Heart left ventricle (tissue), 16 donors: ENCODE measurements around the gene PHF21A. TPM values are rescaled to one million over a fixed set of nuclear protein-coding genes. Genes with fewer than 3 reads are reported as not detected.
A peak's percentile ranks its signal among the peaks of the same experiment; 100 is the strongest.

Experiments
- ATAC-seq, 4 donors: fragments of 200-7000 bp; cut with Tn5 transposase; one replicate each; pipeline ENCODE4 v1.9.1; 2020 to 2022; ENCODE audit warnings: moderate library complexity in 4 of 4, mild to moderate bottlenecking in 3 of 4, moderate number of reproducible peaks in 1 of 4
- DNase-seq, 5 donors: peaks; one replicate each; pipeline ENCODE4 v3.0.0-alpha.2; 2020
- H3K27ac ChIP-seq, 12 donors: fragments of 200-600 bp; sonication (generic) in 4 of 12; one replicate each; pipeline versions ENCODE4 v1.5.0 to v1.8.0; 2016 to 2022; ENCODE audit warnings: mild to moderate bottlenecking in 2 of 12
- H3K27me3 ChIP-seq, 9 donors: fragments of 200-600 bp; sonication (generic) in 2 of 9; one replicate each; pipeline versions ENCODE4 v1.5.1 to v1.8.0; 2016 to 2022; ENCODE audit warnings: mild to moderate bottlenecking in 3 of 9
- H3K36me3 ChIP-seq, 9 donors: fragments of 200-600 bp; sonication (generic) in 2 of 9; one replicate each; pipeline versions ENCODE4 v1.5.0 to v1.8.0; 2018 to 2022; ENCODE audit warnings: mild to moderate bottlenecking in 2 of 9
- H3K4me1 ChIP-seq, 12 donors: fragments of 200-600 bp; sonication (generic) in 4 of 12; one replicate each; pipeline versions ENCODE4 v1.5.0 to v1.8.0; 2016 to 2022; ENCODE audit warnings: mild to moderate bottlenecking in 3 of 12
- H3K4me3 ChIP-seq, 12 donors: fragments of 200-600 bp; sonication (generic) in 4 of 12; one replicate each; pipeline versions ENCODE4 v1.5.0 to v1.8.0; 2017 to 2022; ENCODE audit warnings: mild to moderate bottlenecking in 9 of 12, moderate library complexity in 4 of 12
- H3K9me3 ChIP-seq, 12 donors: fragments of 200-600 bp; sonication (generic) in 4 of 12; one replicate each; pipeline versions ENCODE4 v1.5.0 to v1.8.0; 2016 to 2022; ENCODE audit warnings: mild to moderate bottlenecking in 1 of 12
- POLR2A ChIP-seq, 2 donors: fragments of 450-650 bp; IDR thresholded peaks; one replicate each; pipeline ENCODE4 v1.6.1; 2017; ENCODE audit warnings: antibody characterized with exemption in 2 of 2, mild to moderate bottlenecking in 2 of 2, moderate library complexity in 2 of 2
- whole genome bisulfite sequencing, 4 donors: extraction: QIAGEN DNeasy Blood & Tissue Kit in 2 of 4; methylation state at CpG; one replicate each; pipeline versions ENCODE4 v1.1.5 to v1.1.7; 2013 to 2018; 5-methylcytosine and 5-hydroxymethylcytosine counted together
- intact Hi-C, 10 donors: fragments of 100-400 bp; cut with DNase I; formaldehyde crosslinking; loops; one replicate each; pipeline versions ENCODE4 v1.11.1 to v1.14.2; 2022
- polyA plus RNA-seq, 2 donors: library from polyadenylated mRNA; stranded (reverse); fragments of 200-250 nt; gene quantifications; one replicate each; pipeline ENCODE4 v1.2.3, GENCODE V29; 2013
- total RNA-seq, 9 donors: library from RNA; depleted of rRNA in 2 of 9; stranded (reverse); fragments of >200 nt in 2 of 9; fragmentation: NEBNext Ultra II Directional in 3 of 9; extraction: Animal tissue kit (Norgen Biotek cat#: 25700) in 3 of 9; gene quantifications; one replicate each; pipeline versions ENCODE4 v1.1.0 to v1.2.4, GENCODE V29; 2016 to 2023
- TF ChIP-seq, protein P1 (sequence below), 12 donors: fragments of 200-600 bp; sonication (generic) in 4 of 12; IDR thresholded peaks; one replicate each; pipeline versions ENCODE4 v1.5.0 to v1.8.0; 2018 to 2022; ENCODE audit warnings: antibody characterized with exemption in 12 of 12, mild to moderate bottlenecking in 5 of 12
- donor health status: ischemic (EF 13 %, LVEDD 7.1; RV severe dilation, severe dysfunction).
- donor health status: healthy with polysubstance abuse.
- donor health status: DM: no; HTN: yes; CAD: no.
- donor health status: DM: no; HTN: no; CAD: no.
- donor health status: ischemic (EF 25% LVEDD 6.9; RV normal size, moderate dysfunction).
- donor health status: ischemic (EF 25% LVEDD 5.7; RV mildly dilated, moderate dysfunction).
- donor health status: healthy.
- donor health status: DM: yes; HTN: yes; CAD: no.
- donor health status: ischemic (EF 35%, LVEDD 5.7; RV mildly dilated, moderate dysfunction).
- donor health status: nonischemic (EF 11% LVEDD 7.7; RV severe dilation, severe dysfunction).
- donor health status: DM: yes; HTN: yes; CAD: no.
- donor health status: PGD.
- donor health status: ischemic (EF 29% LVEDD 5.4; RV normal size, mild dysfunction).
- donor health status: nonischemic (EF 23%, LVEDD 6.1; RV moderate dilation, normal function).

Gene PHF21A
- total and polyA plus RNA-seq, 11 donors = 16.5 to 45.9 (median 36.1) TPM

GRCh38 chr11:45921561-45922424 is 199.5 kb downstream of the PHF21A start:
- TF ChIP-seq, protein P1, sequence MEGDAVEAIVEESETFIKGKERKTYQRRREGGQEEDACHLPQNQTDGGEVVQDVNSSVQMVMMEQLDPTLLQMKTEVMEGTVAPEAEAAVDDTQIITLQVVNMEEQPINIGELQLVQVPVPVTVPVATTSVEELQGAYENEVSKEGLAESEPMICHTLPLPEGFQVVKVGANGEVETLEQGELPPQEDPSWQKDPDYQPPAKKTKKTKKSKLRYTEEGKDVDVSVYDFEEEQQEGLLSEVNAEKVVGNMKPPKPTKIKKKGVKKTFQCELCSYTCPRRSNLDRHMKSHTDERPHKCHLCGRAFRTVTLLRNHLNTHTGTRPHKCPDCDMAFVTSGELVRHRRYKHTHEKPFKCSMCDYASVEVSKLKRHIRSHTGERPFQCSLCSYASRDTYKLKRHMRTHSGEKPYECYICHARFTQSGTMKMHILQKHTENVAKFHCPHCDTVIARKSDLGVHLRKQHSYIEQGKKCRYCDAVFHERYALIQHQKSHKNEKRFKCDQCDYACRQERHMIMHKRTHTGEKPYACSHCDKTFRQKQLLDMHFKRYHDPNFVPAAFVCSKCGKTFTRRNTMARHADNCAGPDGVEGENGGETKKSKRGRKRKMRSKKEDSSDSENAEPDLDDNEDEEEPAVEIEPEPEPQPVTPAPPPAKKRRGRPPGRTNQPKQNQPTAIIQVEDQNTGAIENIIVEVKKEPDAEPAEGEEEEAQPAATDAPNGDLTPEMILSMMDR (IDR thresholded peaks at IDR 0.05) = no peak
- no peak for TF ChIP-seq POLR2A (IDR thresholded peaks at IDR 0.05)
- intact Hi-C loops = loop anchor here in 1 of 10 donors (2.0 kb wide), 1 partner anchor 79 kb away; no protein-coding TSS in a partner anchor

DNA sequence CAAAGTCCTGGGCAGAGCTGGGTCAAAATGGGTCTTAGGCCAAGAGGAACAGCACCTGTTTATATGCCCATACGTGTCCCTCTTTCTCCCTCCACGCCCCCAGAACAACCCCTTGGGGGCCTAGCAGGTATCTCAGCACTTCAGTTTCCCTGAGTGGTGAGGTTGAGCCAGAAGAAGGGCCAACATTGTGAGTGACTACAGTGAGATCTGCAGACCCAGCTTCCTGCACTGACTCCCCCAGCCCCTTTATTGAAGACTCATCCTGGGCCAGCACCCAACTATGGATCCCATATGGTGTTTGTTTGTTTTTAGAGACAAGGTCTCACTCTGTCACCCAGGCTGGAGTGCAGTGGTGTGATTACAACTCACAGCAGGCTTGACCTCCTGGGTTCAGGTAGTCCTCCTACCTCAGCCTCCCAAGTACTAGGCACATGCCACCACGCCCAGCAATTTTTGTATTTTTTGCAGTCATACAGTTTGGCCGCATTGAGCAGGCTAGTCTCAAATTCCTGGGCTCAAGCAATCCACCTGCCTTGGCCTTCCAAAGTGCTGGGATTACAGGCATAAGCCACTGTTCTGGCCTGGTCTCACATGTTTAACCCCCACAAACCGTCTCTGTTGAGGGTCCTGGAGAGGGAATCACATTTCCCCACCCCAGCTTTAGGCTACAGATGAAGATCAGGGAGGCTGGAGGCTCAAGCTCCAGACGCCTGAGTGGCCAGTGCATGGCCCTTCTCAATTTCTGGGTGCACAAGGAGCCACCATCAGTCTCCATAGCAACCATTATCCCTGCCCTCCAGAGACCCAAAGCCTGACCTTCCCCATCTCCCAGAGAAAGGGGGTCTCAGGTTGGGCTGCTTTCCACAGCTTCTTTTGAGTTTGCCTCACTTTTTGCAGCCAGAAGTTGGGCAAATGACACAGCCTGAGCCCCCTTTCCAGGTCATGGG is 200.4 kb downstream of the PHF21A start:
- DNase-seq = peak in 2 of 5 donors; percentile 13 to 18
- intact Hi-C loops = loop anchor here in 1 of 10 donors (2.0 kb wide), 1 partner anchor 78 kb away; no protein-coding TSS in a partner anchor
- H3K27ac ChIP-seq = peak overlapping the region in 3 of 12 donors; percentile 34 to 47 (median 40)
- H3K9me3 ChIP-seq = no peaks in the 10 kb centered on the region
- H3K36me3 ChIP-seq = peaks cover 0 to 3% (median 2%) of the 10 kb centered on the region in 9 donors
- TF ChIP-seq, protein P1 (IDR thresholded peaks at IDR 0.05) = no peak
- no peak for TF ChIP-seq POLR2A (IDR thresholded peaks at IDR 0.05)
- H3K27me3 ChIP-seq = peaks cover 14 to 32% (median 17%) of the 10 kb centered on the region in 9 donors
- no peak overlapping the region for H3K4me3 ChIP-seq
- 90 to 95% (median 92%) methylated on average over 6 of the region's 6 CpGs for WGBS, 4 donors
- H3K4me1 ChIP-seq = peaks cover 3 to 60% (median 36%) of the 10 kb centered on the region in 12 donors
- no peak for ATAC-seq

More at GRCh38 chr11:45921561-45922424, 199.5 kb downstream of the PHF21A start:
- 27 to 77% (median 44%) methylated on average over 15 to 54 of the region's 54 CpGs for WGBS, 4 donors
- ATAC-seq (no peak), DNase-seq (peak in 1 of 5 donors; percentile 62)
- H3K4me3 ChIP-seq = peak overlapping the region in 10 of 12 donors; percentile 19 to 45 (median 30)
- H3K9me3 ChIP-seq = no peaks in the 10 kb centered on the region
- H3K36me3 ChIP-seq = no peaks in the 10 kb centered on the region
- peaks cover 3 to 50% (median 26%) of the 10 kb centered on the region in 12 donors for H3K4me1 ChIP-seq
- no peak overlapping the region for H3K27ac ChIP-seq
- peaks cover 14 to 32% (median 17%) of the 10 kb centered on the region in 9 donors for H3K27me3 ChIP-seq

GRCh38 chr11:45919806-45920530 is 201.3 kb downstream of the PHF21A start:
- DNase-seq (peak; percentile 18 to 59 (median 50)), ATAC-seq (no peak)
- H3K4me3 ChIP-seq = no peak overlapping the region
- peaks cover 0 to 11% (median 11%) of the 10 kb centered on the region in 9 donors for H3K36me3 ChIP-seq
- H3K9me3 ChIP-seq = no peaks in the 10 kb centered on the region
- H3K27ac ChIP-seq = peak overlapping the region in 4 of 12 donors; percentile 47 to 60 (median 50)
- intact Hi-C loops = loop anchor here in 7 of 10 donors (2.0 to 10.0 kb wide), 4 partner anchors 55 to 77 kb away; partner anchors contain the start of gene CRY2 (in 4 of the 7)
- WGBS, 4 donors = 75 to 81% (median 80%) methylated on average over 13 of the region's 13 CpGs
- TF ChIP-seq, protein P1 (IDR thresholded peaks at IDR 0.05) = no peak
- no peak for TF ChIP-seq POLR2A (IDR thresholded peaks at IDR 0.05)
- H3K27me3 ChIP-seq = peaks cover 14 to 31% (median 17%) of the 10 kb centered on the region in 9 donors
- H3K4me1 ChIP-seq = peaks cover 3 to 63% (median 37%) of the 10 kb centered on the region in 12 donors
